ENCODE results near the gene CCNJL.

The CCNJL gene

DNA sequence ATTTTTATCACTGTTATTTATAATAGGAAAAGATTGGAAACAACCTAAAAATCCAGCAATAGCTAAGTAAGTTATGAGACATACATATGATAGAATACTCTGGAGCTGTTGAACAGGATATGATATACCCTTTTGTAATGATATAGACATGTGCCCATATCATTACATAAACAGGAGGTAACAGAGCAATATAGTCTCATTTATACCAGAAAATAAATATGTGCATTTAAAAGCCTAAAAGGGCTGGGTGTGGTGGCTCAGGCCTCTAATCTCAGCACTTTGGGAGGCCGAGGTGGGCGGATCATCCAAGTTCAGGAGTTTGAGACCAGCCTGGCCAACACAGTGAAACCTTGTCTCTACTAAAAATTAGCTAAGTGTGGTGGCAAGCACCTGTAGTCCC lies 85.4 kb downstream of the CCNJL start:
- no peak for DNase-seq (ENCODE audit: extremely low read depth, low read depth)
- TF ChIP-seq, protein P1, sequence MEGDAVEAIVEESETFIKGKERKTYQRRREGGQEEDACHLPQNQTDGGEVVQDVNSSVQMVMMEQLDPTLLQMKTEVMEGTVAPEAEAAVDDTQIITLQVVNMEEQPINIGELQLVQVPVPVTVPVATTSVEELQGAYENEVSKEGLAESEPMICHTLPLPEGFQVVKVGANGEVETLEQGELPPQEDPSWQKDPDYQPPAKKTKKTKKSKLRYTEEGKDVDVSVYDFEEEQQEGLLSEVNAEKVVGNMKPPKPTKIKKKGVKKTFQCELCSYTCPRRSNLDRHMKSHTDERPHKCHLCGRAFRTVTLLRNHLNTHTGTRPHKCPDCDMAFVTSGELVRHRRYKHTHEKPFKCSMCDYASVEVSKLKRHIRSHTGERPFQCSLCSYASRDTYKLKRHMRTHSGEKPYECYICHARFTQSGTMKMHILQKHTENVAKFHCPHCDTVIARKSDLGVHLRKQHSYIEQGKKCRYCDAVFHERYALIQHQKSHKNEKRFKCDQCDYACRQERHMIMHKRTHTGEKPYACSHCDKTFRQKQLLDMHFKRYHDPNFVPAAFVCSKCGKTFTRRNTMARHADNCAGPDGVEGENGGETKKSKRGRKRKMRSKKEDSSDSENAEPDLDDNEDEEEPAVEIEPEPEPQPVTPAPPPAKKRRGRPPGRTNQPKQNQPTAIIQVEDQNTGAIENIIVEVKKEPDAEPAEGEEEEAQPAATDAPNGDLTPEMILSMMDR (IDR thresholded peaks at IDR 0.05; ENCODE audit: low read depth, low read length): no peak

DNA sequence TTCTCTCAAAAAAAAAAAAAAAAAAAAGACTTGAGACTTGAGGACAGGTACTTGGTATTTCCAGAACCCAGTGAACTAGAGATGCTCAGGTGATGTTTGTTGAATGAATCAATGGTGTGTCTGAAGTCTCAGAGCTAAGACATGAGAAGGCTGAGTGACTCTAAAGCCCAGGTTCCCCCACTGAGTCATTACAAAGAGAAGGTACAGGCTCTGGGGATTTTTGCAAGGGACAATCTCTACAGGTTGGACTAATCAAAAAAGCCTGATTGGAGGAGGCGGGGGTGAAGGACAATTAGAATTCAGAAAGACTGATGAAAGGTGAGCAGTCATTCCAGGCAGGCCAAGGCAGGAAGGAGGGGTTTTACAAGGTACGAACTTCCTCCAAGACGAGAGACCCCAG lies 91.3 kb downstream of the CCNJL start:
- TF ChIP-seq, protein P1 (IDR thresholded peaks at IDR 0.05; ENCODE audit: low read depth, low read length): no peak
- no peak for DNase-seq (ENCODE audit: extremely low read depth, low read depth)

DNA sequence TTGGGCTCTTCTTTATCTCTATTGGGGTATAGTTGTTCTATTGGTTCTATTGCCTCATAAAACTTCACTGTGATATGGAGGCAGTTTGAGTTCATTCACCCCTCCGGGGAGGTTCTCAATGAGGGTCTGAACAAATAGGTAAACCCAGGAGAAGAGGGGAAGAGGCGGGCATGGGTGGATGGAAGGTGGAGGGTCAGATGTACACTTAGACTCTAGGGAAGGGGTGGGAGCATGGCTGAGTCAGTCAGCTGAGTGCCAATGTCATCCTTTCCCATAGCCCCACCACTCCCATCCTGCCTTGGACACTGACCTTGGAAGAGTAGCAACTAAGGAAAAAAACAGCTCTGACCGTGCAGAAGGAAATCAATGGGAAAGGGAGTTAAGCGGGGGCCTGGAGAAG lies 93.0 kb downstream of the CCNJL start:
- TF ChIP-seq, protein P1 (IDR thresholded peaks at IDR 0.05; ENCODE audit: low read depth, low read length): no peak
- no peak for DNase-seq (ENCODE audit: extremely low read depth, low read depth)

DNA sequence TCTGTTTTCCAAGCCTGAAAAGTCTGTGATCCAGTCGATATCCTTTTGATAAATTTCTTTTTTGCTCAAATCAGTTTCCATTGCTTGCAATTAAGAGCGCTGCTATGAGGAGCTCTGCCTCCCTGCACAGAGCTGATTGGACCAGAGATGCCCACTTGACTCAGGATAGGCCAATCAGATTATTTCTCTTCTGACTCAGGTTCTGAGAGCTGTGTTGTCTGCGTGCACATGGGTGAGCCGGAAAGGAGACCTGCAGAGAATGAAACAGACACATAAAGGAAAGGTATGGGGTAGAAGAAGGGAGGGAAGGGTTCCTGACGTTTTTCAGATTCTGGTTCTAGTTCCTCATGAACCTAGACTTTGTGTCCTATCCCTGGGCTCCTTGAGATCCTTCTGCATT lies 98.8 kb downstream of the CCNJL start:
- TF ChIP-seq, protein P1 (IDR thresholded peaks at IDR 0.05; ENCODE audit: low read depth, low read length): no peak
- no peak for DNase-seq (ENCODE audit: extremely low read depth, low read depth)

DNA sequence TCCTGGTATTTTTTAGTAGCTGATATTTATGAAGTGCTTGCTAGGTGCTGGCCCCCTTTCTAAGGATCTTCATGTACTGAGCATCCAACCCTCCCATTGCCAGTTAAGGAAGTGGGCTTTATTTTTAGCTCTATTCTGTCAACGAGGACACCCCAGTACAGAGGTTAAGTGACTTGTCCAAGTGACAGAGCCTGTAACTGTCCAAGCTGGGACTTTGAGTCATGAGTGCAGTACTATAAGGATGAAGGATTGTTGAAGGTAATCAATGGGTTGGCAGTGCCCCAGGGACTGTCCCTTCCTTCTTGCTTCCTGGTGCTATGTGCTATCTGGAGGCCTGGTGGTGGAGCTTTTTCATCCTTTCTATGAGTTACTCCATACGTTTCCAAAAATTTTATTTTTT lies 101.0 kb downstream of the CCNJL start:
- TF ChIP-seq, protein P1 (IDR thresholded peaks at IDR 0.05; ENCODE audit: low read depth, low read length): no peak
- DNase-seq (ENCODE audit: extremely low read depth, low read depth): no peak

DNA sequence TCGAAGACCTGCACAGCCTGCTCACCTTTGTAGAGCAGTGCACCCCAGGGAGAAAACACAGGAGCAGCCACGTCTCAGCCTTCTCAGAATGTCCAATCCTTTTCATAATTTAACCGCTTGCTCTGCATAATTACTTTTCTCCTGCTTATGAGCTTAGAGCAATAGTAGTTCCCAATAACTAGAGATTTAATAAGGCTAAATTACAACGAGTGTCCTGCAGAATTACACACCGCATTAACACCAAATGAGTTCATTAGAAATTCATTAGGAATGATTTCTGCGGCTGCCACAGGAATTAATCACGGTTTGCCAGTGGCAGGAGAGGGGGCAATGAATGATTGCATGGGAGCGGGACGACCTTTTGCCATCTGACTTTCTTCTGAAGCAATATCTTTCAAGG lies 101.8 kb downstream of the CCNJL start:
- TF ChIP-seq, protein P1 (IDR thresholded peaks at IDR 0.05; ENCODE audit: low read depth, low read length): no peak
- DNase-seq (ENCODE audit: extremely low read depth, low read depth): no peak

DNA sequence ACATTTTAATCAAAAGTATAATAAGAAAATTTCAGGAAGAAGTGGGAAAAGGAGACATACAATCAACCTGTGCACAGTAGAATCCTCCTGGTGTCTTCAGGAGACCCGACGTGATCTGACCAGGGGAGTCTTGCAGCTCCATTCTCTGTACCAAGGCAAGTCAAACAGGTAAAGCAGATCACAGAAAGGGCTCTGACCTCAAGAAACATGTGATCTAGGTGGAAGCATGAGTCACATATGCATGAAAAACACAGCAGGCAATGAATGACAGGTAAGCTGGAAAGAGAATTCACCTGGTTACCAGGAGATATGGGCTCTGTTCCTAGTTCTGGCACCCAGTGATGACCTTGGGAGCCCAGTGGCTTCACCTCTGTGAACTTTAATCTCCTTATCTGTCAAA lies 102.4 kb downstream of the CCNJL start:
- no peak for DNase-seq (ENCODE audit: extremely low read depth, low read depth)
- TF ChIP-seq, protein P1 (IDR thresholded peaks at IDR 0.05; ENCODE audit: low read depth, low read length): no peak
